HAP-1 (cell line): ENCODE results near the gene STXBP5.

Experiments used
- DNase-seq, 2 experiments: peaks; one replicate each; pipeline ENCODE4 v3.0.0-alpha.2; 2016 to 2020; ENCODE audit warnings: low spot score in 2 of 2
- H3K27me3 ChIP-seq: fragments of 250-450 bp; sonication (Bioruptor Pico); 2 replicates; pipeline ENCODE4 v1.5.1; 2020; ENCODE audit warnings: low read depth, mild to moderate bottlenecking, moderate library complexity
- H3K36me3 ChIP-seq: fragments of 250-450 bp; sonication (Bioruptor Pico); replicated peaks from 2 replicates; pipeline ENCODE4 v1.5.1; 2020; ENCODE audit warnings: mild to moderate bottlenecking
- H3K4me1 ChIP-seq: fragments of 250-450 bp; sonication (Bioruptor Pico); 2 replicates; pipeline ENCODE4 v1.5.1; 2020; ENCODE audit warnings: mild to moderate bottlenecking
- H3K4me3 ChIP-seq: fragments of 250-450 bp; sonication (Bioruptor Pico); 2 replicates; pipeline ENCODE4 v1.5.1; 2020; ENCODE audit warnings: mild to moderate bottlenecking, moderate library complexity
- H3K9me3 ChIP-seq: fragments of 250-450 bp; sonication (Bioruptor Pico); 2 replicates; pipeline ENCODE4 v1.5.1; 2020; ENCODE audit warnings: mild to moderate bottlenecking, moderate library complexity
- in situ Hi-C: fragments of 300-500 bp; cut with MboI; formaldehyde crosslinking; loops from 3 replicates; pipeline ENCODE4 v1.14.3; 2020; ENCODE audit warnings: low sequenced_read_pairs, inconsistent platforms, mixed read lengths

The STXBP5 gene

DNA sequence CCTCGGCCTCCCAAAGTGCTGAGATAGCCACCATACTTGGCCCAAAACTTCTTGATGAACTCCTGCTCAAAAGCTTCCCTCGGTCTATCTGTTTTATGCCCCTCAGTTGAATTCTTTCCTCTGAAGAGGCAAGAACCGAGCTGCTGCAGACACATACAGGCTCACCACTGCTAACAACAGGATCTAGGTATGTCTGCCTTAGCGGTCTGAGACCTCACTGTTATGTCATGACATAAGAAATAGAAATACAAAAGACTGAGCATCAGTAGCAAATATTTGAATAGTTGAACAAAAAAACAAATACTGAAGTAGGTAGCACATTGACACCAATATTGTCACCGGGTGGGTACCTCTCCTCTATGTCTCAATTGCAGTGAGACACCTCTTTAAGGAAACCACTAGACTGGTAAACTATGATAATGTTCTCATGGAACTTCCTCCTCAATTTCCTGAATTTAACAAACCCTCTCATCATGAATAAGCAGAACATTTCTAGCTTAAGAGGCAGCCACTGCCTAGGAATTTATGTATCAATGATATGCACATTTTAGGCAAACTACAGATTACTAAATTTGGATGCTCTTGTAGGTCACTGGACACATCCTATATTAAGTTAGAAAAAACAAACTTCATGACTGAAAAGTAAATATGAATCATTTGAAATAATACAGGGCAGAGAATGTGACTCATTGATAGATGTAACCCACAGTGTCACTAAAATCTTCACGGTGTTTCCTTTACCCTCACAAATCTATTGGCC lies 9.4 kb upstream of the STXBP5 start:
- no peaks in the 10 kb centered on the region for H3K9me3 ChIP-seq
- H3K27me3 ChIP-seq, result 0 out of 2 replicates have a peak, but pooled peaks cover 2% of the 10 kb centered on the region
- no peaks in the 10 kb centered on the region for H3K4me1 ChIP-seq
- in situ Hi-C loops, result no loop called here
- H3K36me3 ChIP-seq, result no peaks in the 10 kb centered on the region
- H3K4me3 ChIP-seq, result no peak overlapping the region
- DNase-seq, result no peak

DNA sequence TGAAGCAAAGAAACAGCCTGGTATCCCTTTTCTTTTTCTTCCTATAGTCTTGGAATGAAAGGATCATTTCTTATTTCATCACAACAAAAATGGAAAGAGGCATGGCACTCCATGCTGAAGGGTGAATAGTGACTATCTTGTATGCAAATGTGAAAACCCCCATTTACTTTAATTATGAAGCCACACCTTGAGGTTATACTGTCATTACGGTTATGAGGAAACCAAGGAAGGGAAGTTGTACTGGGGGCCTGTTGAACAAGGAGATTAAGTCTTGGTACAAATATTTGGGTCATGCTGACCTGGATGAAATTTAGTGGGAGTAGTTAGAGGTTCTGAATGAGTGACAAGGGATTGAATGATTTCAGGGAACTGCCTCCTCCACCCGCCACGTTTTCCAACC lies 8.7 kb upstream of the STXBP5 start:
- no peak for DNase-seq
- Histone ChIP-seq H3K36me3 (no peaks in the 10 kb centered on the region), H3K9me3 (no peaks in the 10 kb centered on the region), H3K27me3 (0 out of 2 replicates have a peak, but pooled peaks cover 2% of the 10 kb centered on the region), H3K4me3 (no peak overlapping the region), H3K4me1 (no peaks in the 10 kb centered on the region)
- in situ Hi-C loops, result no loop called here

DNA sequence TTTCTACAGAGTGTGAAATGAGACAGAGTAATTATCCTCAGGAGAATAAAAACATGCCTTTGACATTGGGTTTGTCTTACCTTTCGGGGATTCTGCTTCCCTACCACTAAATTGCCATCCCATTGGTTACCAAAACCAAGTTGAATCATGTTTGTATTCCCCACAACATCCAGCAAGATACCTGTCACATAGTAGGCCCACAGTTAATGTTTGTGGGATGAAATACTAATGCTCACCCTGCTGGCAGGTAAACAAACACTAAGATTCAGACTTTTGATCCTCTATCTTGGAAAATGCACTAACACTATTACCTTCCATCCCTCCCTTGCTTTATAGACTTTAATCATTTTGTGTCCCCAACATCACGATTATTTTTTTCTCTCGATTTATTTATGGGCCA lies 8.2 kb upstream of the STXBP5 start:
- in situ Hi-C loops, result no loop called here
- Histone ChIP-seq H3K9me3 (no peaks in the 10 kb centered on the region), H3K4me1 (no peaks in the 10 kb centered on the region), H3K4me3 (no peak overlapping the region), H3K27me3 (0 out of 2 replicates have a peak, but pooled peaks cover 2% of the 10 kb centered on the region), H3K36me3 (no peaks in the 10 kb centered on the region)
- no peak for DNase-seq

DNA sequence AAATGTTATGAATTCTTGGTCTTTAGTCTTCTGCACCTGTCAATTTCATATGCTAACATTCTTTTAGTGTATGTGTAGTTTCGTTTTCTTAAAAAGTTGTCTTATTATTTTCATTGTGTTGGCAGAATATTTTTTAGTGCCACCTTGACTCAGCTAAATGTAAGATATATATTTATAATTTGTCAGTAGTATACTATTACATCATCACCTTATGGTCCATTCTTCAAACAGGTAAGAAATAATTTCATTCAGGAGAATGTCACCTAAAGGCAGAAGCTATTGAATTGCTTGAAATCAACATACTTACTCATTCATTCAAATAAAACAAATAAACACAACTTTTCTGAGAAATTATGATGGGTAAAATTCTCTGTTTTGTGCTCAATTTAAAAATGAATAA lies 3.5 kb upstream of the STXBP5 start:
- H3K4me3 ChIP-seq, result no peak overlapping the region
- 0 out of 2 replicates have a peak, but pooled peaks cover 2% of the 10 kb centered on the region for H3K27me3 ChIP-seq
- no peaks in the 10 kb centered on the region for H3K4me1 ChIP-seq
- in situ Hi-C loops, result no loop called here
- DNase-seq, result no peak
- no peaks in the 10 kb centered on the region for H3K36me3 ChIP-seq
- H3K9me3 ChIP-seq, result no peaks in the 10 kb centered on the region

DNA sequence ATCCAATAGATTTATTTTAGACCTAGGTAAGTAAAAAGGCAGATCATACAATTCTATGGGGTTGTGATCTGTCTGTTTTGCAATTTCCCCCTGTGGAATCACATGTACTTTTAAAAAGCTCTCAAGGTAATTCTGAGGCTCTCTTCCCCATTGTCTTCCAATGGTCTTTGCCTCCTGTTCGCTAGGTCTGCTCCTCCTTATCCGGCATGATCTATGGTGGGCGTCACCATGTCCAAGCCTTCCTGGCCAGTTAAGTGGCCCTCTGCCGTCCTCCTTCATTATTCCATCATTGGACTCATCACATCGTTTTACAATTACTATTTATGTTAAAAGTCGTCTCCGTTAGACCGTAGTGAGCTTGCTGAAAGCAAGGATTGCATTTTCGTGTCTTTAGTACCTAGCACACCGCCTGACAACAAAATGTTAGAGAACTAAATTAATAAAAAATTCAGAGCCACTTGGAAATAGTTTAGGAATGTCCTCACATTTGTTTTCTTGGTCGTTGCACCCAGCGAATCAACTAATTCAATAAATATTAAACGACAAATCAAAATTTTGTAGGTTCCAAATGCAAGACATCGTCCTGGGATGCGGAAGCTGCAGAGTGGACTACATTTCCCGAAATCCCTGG lies 2.2 kb upstream of the STXBP5 start:
- Histone ChIP-seq H3K4me3 (peak overlapping the region; percentile 42), H3K4me1 (peaks cover 5% of the 10 kb centered on the region), H3K9me3 (no peaks in the 10 kb centered on the region), H3K27me3 (no peaks in the 10 kb centered on the region), H3K36me3 (no peaks in the 10 kb centered on the region)
- in situ Hi-C loops, result no loop called here
- peak in 1 of 2 experiments; percentile 65 for DNase-seq

DNA sequence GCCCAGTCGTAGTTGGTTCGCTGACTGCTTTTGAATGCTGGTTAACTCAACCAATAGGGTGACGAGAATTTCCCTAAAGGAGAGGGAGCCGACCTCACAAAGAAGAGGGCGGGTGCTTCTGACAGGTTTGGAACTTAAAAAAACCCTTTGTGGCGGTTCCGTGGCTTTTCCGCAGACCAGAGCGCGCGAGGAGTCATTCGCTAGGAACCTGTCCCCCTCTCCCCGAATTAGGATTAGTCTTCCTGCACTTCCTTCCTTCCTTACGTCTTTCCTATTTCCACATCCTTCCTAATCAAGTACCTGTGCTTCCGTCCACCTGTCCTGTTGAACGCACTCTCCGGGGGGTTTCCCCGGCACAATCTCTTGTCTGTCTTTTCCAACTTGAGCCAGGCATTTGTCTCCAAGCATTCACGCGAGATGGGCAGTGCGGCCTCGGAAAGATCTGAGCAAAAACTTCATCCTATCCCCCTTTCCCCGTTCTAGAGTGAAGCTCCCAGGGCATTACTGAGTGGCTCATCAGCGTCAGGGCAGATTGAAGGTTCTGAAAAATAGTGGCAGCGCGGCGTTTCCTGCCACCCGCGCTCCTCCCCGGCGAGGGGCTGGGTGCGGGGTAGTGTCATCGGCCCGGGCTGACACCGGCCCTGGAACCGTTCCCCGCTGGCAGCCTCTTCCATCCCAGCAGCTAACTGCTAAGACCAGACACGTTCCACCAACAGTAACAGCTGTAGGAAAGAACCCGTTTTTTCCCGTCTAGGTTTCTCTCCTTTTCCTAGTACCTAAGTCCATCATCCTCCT lies 1.5 kb upstream of the STXBP5 start:
- Histone ChIP-seq H3K36me3 (no peaks in the 10 kb centered on the region), H3K4me3 (peak overlapping the region; percentile 42), H3K4me1 (peaks cover 9% of the 10 kb centered on the region), H3K27me3 (no peaks in the 10 kb centered on the region), H3K9me3 (no peaks in the 10 kb centered on the region)
- DNase-seq, result peak; percentile 85 to 93
- in situ Hi-C loops, result no loop called here

DNA sequence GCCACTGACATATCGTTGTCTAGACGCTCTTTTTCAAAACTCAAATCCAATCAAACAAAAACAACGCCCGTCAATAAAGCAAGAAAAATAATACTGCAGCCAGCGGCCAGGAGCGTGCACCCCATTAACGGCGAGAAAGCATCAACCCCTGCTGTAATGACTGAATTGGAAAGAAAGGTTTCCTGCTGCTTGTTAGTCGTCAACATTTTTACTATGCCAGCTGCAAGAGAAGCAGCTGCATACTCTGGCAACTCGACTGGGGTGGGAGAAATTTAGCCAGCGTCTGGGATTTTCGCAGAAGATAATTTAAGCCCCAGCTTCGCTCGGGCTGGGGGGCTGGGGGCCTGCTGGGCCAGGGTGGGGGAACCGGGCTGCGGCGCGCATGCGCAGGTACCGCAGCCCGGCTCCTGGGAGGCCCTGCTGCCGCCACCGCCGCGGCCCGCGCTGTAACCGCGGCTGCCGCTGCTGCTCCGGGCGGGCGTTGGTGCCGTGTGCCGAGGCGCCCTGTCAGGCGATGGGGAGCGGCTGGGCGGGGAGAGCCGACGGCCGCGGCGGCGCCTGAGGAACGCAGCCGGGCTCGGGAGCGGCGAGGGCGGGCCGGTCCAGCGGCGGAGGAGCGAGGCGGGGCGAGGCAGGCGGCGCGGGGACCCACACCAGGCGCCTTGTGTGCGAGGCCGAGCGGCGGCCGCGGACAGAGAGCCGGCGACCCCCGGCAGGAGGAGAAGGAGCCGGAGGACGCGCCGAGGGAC lies 732 bp upstream of the STXBP5 start:
- DNase-seq, result peak; percentile 55 to 64
- in situ Hi-C loops, result no loop called here
- no peaks in the 10 kb centered on the region for H3K36me3 ChIP-seq
- H3K4me3 ChIP-seq, result peak overlapping the region; percentile 42
- H3K9me3 ChIP-seq, result no peaks in the 10 kb centered on the region
- H3K4me1 ChIP-seq, result peaks cover 17% of the 10 kb centered on the region
- H3K27me3 ChIP-seq, result no peaks in the 10 kb centered on the region

DNA sequence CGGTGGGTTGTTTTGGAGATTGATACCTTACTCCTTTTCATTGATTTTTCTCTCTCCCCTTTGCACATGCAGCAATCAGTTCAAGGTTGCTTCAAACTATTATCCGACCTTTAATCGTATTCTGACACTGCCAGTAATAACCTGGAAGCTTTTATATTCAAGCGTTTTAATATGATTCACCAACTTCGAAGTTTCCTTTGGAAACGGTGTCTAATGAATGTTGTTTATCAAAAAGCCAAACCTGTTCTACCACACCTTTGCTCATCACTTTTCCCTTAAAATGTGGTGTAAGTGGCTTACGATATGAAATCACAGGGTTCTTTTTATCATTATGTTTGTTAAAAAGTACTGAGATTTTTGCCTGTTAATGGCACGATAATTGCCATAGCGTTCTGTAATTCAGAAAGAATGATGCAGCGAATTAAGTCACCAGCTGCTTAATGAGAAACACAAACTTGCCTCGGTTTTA lies 660 bp downstream of the STXBP5 start:
- H3K36me3 ChIP-seq, result no peaks in the 10 kb centered on the region
- H3K27me3 ChIP-seq, result no peaks in the 10 kb centered on the region
- H3K4me3 ChIP-seq, result peak overlapping the region; percentile 72
- in situ Hi-C loops, result no loop called here
- DNase-seq, result no peak
- no peaks in the 10 kb centered on the region for H3K9me3 ChIP-seq
- peaks cover 19% of the 10 kb centered on the region for H3K4me1 ChIP-seq

DNA sequence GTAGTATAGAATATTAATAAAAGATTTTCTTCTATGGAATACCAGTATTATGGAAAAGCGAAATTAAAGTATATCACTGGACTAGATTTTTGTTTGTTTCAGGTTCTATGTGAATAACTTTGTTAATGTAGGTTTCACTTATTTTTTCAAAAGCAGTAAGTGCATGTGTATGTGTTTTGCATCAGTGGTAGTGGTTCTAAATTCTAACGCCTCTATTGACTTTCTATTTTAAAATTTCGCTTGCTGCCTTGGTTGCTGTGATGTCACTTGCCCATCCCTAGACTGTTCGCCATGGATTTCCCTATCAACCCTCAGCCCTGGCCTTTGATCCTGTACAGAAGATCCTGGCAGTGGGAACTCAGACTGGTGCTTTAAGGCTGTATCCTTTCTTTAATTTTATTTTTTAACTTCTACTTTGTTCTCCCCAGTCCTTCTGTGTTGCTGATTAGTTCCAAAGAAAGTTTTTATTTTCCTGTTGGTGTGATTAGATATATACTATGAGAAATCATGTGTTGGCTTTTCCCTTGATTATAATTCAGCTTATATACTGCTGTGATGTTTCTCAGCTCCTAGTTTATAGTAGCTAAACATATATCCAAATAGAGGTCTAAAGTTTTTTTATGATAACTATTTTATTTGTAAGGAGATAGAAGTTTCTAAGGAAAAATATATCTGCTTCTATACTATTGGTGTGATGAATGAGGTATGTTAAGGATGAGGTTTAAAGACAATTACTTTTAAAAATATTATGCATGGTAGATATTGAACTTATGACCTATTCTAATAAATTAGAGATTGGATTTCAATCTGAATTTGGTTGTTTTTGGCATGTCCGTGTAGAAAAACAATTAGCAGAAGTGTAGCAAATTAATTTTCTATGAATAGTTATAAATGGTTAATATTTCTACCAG lies 1.7 kb downstream of the STXBP5 start:
- H3K4me3 ChIP-seq, result peak overlapping the region; percentile 72
- peak in 1 of 2 experiments; percentile 43 for DNase-seq
- in situ Hi-C loops, result no loop called here

DNA sequence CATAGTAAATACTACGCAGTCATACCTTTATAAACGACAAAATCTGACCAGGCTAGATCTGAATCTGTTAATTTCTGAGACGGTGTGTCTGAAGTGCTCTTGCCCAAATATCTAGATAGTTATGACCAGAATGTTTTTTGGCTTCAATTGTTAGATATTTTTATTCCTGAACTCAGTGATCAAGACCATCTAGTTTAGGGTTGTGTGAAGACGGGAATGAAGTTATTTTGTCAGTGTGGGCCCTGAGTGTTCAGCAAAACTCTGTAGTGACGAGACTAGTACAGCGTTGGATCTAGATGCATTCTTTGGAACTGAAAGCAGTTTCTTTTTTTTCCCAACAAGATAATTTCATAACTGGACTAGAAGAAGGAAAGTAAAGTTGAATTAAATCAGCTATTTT lies 3.1 kb downstream of the STXBP5 start:
- no peak overlapping the region for H3K4me3 ChIP-seq
- in situ Hi-C loops, result no loop called here

More for the DNA sequence above, 1.7 kb downstream of the STXBP5 start:
- Histone ChIP-seq H3K9me3 (no peaks in the 10 kb centered on the region), H3K4me1 (peaks cover 19% of the 10 kb centered on the region), H3K36me3 (no peaks in the 10 kb centered on the region), H3K27me3 (no peaks in the 10 kb centered on the region)

DNA sequence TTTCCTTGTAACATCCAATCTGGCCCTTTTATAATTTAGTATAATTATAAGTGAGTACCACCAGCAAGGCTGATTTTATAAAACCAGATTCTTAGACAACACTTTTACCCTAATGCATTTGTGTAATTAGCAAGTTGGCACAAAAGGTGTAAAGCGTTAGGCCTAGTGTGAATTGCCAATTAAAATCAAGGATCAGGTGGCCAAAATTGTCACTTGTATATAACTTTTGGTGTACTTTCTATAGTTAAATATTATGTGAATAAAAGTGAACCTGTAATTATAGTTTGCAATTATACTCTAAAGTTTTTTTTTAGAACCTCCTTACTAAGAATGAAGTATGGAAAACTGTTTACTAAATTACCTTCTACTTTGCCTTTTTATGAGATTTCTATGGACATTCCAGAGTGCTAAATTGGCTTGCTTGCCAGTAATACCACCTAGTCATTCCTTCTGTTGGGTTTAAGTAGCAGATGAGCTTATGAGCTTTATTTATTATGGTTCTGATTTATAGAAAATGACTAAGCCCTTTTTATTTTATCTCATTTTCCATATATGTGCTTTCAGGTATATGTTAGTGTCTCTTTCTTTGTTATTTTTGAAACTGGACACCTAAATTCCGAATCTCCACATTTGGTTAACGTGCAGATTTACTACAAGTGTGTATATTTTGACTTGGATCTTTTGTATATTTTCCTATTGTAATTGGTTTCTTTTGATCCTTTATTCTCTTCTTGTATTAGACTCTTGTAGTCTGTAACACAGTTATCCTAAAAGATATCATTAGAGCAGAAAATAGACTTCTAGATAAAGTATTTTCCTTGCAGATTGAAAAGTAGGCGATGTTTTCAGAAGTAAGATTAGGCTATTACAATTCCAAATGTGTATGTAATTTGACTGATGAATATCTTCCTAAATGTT lies 3.9 kb downstream of the STXBP5 start:
- Histone ChIP-seq H3K4me3 (no peak overlapping the region), H3K27me3 (no peaks in the 10 kb centered on the region), H3K36me3 (no peaks in the 10 kb centered on the region; the same call in 1 of the 2 replicates), H3K4me1 (peaks cover 19% of the 10 kb centered on the region), H3K9me3 (no peaks in the 10 kb centered on the region)
- DNase-seq, result no peak
- in situ Hi-C loops, result no loop called here

More for the DNA sequence above, 3.1 kb downstream of the STXBP5 start:
- no peaks in the 10 kb centered on the region; the same call in 1 of the 2 replicates for H3K36me3 ChIP-seq
- no peaks in the 10 kb centered on the region for H3K9me3 ChIP-seq
- no peak for DNase-seq
- peaks cover 19% of the 10 kb centered on the region for H3K4me1 ChIP-seq
- H3K27me3 ChIP-seq, result no peaks in the 10 kb centered on the region
